Measurements from ENCODE around the gene NOXO1.

The NOXO1 gene

DNA sequence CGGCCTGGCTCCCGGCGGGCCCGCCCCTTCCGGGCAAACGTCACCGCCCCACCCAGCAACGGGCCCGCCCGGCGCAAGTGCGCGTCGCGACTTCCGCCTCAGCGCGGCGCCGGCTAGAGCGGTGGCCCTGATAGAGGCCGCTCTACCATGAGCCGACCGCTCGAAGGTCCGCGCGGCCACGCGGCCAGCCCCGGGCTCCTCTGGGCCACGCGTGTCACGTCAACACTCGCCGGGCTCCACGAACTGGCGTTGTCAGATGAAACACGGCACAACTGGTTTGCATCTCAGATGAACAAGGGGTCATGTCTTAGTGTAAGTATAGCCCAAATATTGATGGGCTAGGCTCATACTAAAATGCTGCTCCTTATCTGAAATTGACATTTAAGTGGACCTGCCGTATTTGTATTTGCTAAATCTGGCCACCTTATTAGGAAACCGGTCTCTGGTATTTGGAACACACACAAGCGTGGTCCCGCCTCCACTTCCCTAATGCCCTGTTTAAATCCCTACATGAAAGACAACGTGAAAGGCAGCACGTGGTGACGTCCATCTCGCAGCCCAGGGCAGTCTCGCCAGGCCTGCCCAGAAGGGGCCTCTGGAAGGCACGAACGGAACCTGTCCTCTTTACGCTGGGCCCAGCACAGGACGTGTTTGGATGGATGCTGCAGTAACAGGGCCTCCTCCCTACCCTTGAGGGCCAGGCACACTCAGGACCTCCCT, 28.7 kb upstream of the NOXO1 start, which contains the start of gene ZNF598:
ZNF598 (minus strand) TSS at position 31 of the 720 bp plus-strand sequence.
- DNase-seq: peak; percentile 84

DNA sequence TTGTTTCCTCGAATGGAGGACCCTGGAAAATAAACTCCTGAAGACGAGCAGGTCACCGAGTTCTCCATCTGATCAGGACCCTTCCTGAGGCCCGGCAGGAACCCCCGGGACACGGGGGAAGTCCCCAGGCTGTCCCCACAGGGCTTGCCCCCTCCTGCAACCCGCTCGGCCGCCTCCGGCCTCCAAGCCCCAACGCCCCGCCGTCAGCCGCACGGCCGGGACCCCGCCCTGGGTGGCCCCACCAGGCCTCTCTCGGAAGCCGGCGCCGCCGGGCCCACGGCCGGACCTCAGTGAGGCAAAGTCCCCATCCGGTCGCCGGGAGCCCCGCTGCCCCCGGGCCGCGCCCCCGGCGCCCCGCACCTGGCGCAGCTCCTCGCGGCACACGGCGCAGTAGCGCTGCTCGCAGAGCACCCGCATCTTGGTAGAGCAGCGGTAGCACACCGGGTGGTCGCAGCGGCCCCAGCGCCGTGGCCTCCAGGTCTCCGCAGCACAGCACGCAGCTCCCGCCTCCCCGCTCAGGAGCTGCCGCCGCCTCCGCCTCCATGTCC, 28.0 kb upstream of the NOXO1 start:
- peak; percentile 40 for DNase-seq

DNA sequence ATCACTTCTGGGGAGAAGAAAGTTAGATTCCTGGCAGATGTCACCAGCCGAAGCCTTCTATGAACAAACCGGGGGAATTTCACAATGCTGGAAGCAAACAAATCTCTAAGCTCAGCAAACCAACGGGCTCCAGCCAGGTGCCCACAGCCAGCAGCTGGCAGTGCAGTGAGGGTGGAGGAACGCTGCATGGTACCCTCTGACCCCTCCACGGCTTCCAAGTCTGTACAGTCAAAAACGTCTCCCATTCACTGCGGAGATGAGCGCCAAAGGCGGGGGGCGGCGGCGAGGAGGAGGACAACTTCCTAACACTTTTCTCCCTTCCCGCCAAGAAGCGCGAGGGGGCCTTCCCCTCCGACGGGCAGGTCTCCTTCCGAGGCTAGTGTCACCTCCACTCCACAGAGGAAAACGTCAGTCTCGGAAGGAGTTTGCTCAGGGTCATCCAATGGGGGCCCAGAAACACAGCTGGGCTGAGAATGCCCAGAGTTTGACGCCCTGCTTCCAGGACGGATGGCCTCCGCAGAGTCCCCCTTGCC, 27.4 kb upstream of the NOXO1 start:
- DNase-seq: no peak

DNA sequence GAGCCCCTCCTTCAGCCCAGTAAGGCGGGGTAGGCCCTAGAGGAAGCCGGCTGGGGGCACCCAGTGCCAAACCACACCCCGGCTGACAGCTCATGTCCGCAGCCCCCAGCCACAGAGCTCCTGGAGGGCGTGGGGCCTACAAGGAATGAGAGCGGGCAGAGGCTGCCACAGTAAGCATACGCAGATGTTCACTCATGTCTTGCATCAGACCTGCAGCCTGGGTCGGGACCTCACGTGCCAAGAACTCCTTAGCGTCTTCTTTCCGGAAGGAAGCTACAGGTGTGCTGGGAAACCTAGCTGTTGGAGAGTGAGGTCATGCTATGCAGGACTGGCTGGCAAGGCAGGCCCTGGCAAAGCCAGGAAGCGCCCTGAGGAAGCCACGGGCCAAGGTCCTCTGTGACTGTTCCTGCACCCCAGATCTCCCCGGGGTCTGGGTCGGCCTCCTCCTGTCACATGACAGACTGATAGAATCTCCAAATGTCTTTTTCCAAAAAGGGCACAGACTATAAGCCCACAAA, 26.8 kb upstream of the NOXO1 start:
- DNase-seq: no peak

DNA sequence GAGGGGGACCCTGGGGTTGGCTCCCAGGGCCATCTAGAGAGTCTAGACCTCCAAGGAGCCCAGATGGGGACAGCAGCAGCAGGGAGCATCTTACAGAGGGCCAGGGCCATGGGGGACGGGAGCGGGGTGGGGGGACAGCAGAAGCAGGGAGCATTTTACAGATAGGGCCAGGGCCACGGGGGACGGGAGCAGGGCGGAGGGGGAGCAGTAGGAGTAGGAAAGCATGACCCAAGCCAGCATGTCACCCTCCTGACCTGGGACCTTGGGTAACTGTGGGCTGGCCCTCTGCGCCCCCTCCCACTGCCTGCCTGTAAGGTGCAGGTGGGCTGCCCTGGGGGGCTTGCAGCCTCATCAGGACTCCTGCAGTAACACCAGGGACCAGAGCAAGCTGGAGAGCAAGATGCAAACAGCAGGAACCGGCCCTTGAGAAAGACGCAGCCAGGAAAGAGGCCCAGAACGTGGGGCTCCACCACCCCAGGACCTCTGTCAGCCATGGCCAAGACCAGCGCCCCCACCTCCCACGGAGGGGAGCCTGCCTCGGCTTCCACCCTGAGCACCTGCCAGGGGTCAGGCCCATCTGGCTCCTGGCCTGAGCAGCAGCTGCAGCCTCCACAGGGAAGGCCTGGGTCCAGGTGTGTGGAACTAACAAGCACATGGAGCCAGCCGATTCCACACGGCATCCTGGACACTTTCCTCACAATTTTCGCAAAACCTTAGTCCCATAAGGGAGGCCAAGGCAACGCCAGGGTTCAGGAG, 26.0 kb upstream of the NOXO1 start:
- DNase-seq: no peak

DNA sequence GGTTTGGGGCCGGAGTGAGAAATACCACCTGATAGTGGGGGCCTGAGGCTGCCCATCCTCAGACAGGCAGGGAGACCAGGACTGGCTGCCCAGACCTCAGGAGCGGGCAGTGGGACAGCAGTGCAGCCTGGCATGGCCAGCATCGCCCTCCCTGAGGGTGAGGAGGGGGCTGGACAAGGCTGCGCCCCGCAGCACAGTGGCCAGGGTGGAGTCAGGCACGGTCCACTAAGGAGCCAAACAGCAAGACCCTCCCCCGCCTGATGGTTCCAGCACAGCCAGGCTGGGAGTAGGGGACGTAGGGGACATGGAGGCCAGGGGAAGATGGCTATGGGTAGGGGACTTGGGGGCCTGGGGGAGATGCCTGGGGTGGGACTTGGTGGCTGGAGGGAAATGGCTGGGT, 25.0 kb upstream of the NOXO1 start:
- DNase-seq: no peak

DNA sequence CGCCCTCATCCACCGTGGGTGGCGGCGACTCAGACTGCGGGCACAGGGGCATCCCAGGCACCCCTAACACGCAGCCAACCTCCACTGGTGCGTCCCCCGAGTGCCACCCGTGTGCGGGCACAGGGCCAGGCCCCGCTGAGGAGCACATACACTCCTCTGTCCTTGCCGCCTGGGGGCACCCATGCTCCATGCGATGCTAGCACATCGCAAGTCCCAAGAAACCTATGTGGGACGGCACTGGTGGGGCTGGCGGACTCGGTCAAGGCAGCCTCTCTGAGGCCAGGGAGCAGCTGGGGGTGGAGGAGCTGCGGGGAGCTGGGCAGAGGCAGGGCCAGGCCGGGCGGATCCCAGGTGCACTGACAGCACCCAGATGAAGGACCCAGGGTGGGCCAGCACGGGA, 24.4 kb upstream of the NOXO1 start:
- DNase-seq: no peak

DNA sequence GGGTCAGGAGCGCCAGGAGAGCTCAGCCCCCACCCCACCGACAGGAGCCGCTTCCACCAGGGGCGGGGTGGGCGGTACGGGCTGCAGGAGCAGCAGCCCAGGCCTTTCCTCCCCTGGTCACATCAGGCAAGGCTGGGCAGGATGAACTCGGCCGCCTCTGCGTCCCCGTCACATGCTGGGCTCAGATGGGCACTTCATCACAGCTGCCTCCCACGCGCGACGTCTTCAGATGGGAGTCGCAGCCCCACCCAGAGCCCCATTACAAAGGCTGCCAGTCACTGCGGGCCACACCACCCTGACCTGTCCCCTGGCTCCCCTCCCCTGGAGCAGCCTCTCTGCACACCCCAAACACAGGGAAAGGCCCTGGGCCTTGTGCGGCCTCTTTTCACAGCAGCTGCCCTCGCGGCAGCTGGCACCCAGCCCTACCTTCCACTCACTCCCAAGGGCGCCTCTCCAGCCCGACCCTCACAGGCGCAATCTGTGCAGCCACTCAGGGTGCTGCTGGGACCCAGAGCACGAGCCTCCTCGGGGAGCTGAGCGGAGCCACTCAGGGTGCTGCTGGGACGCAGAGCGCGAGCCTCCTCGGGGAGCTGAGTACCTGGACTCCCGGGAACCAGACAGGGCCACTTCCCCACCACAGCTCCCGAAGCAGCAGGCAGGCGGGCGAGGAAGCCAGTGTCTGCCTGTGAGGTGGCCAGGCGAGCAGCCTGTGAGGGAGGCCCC, 23.7 kb upstream of the NOXO1 start:
- no peak for DNase-seq

DNA sequence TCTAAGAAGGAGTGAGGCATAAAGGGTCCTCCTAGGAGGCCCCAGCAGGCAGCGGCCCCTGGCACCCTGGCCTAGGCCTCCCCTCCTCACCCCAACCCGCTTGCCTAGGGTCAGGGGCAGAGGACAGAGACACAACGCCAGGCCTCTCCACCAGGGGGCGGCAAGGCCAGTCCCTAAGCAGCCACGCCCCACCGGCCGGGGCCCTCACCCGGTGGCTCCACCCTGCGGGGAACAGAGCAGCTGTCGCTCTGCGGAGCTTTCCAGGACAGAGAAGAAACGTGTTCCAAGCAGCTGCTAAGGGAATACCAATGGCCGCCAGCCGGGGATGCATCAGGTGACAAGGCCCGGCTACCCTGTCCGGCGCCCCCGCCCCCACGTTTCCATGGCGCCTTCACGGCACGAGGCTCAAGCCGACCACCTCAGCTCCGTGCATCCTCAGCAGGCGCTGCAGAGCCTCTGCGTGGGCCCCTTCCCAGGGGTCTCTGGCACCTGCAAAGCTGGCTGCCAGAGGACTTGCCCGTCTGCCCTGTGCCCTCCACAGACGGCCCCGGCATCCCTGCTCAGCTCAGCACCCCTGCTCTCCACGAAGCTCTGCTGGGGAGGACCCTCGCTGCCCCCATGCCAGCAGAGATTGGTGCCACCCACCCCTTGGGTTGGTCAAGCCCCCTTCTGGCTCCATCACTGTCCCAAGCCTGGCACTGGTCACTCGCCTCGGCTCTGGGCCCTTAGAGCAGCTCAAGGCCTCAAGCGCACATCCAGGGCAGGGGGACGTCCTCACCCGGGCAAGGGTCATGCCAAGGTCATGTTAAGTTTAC, 22.8 kb upstream of the NOXO1 start:
- DNase-seq: peak; percentile 90

DNA sequence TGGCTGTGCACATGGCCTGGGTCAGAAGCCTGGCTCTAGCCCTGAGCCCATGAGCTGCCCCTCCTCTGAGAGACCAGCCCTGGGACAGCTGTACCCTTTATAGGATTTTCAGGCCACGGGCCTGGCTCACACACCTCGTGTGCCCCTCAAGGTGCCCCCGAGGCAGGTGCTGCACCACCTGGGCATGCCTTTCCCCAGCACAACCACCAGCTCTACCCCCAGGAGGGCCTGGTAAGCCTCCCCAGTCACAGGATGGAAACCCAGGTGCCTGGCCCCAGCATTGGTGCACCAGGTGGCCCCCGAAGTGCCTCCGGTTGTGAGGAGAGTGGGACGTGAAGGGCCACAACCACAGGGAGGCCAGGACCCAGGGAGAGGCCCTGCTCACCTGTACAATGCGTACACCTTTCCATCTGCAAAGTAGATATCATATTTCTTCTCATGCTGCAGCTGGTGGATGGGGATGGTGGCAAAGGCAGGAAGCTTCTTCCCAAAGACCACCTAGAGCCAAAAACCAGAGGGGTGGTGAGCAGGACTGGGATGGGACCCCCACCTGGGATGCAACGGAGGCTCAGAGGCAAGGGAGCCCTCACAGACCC, 22.1 kb upstream of the NOXO1 start:
- DNase-seq: no peak

DNA sequence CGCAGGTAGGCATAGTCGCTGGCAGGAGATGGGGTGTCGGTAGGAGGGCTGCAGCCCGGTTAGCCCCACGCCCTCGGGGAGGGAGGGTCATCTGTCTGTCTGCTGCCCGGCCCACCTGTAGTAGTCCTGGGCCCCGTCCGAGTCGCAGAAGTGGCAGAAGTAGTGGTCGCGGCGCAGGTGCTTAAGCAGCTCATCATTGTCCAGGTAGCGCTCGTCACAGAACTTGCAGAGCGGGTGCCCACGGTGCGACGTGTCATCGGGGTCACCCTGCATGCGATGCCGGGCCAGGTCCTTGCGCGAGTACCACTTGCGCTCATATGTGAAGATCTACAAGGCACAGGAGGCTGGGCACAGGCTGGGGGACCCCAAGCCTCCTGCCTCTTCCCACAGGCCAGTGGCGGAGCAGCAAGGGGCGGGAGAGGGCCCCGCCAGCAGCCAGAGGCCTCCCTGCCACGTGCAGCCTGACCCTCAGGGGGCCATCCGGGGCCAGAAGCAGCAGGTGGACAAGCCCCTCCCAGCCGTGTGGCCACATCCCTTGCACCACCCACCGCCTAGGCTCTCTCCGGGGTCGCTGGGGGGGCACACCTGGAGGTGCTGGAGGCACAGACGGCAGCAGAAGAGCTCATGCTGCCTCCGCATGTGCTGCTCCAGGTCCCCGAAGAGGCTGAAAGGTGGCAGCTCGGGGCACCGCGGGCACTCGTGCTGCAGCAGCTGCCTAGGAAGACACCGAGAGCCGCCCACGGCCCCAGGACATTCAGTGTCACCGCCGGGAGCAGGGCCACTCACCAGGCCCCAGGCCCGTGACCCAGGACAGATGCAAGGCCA, 21.3 kb upstream of the NOXO1 start:
- no peak for DNase-seq

DNA sequence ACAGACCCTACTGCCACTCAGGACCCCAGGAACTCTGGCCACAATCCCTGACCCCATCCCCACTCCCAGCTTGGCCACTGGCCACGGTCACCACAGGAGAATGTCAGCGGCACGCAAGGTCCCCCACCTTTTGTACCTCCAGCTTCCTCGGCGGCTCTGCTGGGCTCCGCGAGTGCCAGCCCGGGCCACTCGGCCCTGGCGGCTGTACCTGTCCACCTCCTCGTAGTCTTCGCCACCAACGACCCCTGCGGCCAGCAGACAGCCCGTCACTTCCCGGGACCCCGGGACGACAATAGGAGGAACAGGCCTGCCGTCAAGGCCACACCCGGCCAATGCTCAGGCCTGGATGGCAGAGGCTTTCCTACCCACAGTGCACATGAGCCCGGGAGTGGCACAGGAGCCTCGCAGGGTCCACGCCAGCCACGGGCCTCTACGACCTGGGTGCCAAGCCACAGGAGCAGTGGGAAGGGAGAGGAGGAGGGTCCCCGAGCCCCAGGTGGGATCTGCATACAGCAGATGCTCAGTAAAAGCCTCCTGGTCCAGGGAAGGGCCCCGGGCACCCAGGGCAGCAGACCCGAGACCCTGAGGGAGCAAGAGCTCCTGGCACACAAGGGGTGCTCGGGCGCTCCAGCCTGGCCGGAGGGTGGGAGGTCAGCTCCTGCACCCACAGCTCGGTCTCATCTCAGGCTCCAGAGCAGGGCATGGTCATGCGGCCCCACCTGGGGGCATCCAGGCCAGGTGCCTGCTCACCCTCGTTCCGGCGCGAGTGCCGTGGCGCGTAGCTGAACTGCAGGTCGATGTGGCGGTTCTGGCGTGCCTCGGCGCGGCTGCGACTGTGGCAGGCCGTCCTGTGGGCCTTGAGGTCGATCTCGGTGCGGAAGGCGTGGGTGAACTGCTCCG, 20.4 kb upstream of the NOXO1 start:
- DNase-seq: peak; percentile 4

DNA sequence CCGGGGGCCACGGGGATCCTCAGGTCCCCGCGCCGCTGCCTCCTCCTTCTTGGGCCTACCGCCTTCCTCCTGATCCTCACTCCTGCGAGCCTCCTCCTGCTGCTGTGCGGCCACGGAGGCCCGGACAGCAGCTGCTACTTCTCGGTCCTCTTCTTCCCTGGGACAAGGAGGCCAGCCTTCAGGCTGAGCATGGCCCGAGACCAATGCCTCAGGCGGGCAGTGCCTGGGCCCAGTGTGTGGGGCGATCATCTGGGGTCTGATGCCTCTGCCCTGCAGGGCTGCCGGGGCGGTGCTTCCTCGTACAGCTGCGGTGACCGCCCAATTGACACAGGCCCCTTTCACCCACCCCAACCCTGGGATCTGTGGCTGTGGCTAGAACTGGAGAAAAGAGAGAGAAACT, 19.8 kb upstream of the NOXO1 start:
- peak; percentile 4 for DNase-seq

DNA sequence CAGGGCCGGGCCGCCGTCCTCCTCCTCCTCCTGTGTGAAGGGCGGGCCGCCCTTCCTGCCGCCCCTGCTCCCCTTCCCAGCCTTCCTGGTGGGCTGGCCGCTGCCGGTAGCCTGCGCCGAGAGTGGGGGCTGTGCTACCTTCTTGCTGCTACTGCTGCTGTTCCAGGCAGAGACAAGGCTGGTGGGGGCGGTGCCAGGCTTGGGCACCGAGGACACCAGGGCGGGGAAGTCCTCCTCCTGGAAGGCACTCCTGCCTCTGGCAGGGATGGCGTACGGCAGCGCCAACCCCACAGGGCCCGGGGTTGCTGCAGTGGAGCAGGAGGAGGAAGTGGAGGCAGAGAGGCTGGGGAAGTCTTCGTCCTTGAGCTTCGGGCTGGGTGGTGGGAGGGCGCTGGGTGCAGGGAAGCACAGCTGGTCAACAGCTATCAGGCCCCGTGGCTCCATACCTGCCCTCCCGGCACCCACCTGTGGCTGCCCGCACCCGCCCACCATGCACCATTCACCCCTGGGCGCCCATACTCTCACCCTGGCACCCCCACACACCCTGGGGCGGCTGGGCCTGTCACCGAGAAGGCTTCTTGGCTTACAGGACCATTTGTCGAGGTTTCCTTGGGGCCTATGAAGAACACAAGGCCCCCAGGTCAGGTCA, 18.7 kb upstream of the NOXO1 start:
- DNase-seq: no peak

DNA sequence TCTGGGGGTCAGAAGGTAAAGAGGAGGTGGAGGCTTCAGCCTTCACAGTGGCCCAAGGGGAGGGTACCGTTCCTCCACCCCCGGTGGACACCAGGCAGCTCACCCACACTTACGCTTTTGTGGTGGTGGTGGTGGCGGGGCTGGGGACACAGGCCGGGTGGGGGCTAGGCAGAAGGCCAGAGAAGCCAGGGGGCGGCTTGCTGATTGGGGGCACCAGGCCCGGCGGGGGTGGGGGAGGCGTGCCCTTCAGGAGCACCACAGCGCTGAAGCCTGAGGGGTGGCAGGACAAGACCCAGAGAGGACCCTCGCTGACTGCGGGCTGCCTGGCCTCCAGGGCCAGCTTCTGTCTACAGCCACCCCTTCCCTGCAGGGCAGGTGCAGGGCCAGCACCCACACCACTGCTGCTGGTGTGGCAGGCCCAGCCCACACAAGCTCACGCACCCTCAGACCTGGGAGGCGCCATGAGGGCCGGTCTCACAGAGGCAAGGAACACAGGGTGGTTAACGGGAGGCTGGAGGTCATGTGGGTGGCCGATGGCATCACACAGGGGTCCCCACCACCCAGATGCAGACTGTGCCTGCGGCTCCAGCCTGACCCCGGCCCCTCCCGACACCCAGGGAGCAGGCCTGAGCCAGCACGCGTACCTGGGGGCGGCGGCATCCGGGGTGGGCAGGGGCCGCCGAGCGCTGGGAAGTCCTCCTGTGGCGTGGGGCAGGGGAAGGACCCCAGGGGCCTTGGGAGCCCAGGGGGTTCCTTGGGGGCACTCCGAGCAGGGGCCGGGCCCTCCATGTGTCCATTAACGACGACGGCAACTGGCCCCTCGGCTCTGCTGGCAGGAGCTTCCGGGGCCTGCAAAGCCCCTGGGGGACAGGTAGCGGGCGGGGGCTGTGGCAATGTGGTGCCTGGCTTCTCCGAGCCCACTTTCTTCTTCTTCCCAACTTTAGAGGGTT, 17.9 kb upstream of the NOXO1 start:
- no peak for DNase-seq

DNA sequence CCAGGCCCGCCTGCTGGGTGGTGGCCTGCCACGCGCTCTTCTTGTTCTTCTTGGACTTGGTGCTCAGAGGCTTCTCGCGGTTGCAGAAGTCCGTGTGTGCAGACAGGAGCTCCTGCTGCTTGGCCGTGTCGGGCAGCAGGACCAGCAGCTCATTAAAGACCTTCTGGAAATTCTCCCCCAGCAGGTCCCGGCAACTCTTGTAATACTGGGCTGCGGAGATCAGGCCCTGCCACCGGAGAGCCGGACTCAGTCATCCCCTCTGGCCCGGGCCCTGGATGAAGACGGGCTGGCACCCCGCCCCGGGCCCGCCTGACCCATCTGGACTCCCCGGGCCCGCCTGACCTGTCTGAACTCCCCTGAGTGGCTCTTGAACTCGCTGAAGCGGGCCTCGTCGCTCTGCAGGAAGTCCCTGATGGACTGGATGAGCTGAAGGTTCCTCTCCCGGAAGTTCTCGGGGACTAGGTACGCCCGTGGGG, 17.1 kb upstream of the NOXO1 start:
- no peak for DNase-seq

DNA sequence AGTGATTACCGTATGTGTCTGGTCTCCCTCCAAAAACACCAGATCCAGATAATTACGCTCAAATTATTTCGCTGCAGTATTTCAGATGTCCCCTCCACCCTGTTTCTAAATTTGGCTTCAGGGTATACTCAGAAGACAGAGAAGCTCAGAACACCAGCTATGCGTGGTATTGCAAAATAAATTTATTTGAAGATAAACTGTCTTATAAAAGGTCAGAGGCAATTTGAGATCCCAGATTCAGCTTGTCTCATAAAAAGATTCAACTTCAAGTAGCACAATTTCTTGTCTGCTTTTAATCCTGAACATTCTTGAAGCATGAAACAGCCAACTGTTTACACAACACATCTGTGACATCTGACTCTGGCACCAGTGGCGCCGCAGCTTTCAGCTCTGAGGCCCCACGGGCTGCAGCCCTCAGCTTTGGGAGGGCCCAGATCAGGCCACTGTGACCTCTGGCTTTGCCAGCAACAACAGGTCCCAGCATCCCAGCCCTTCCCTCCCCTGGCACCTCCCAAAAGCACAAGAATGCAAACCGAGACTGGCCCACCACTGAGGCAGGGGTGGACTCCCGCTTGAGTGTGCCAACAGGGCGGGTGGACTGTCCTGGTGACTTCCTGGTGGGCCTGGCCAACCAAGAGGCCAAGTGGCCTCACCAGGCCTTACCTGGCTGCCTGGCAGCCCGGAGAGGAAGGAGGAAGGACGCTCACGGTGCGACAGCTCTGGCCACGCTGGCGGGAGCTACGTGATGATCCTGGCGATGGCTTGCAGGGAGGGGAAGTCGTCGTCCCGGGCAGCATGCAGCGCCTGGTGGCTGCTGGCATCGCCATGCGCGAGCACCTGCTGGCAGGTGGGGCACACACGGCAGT, 16.5 kb upstream of the NOXO1 start:
- DNase-seq: no peak

Data from activated naive CD4-positive, alpha-beta T cell treated with anti-CD3 and anti-CD28 coated beads, Interleukin-2, amount 50 U/mL, for 16 hours (primary cell).